Activated T-helper 1 cell treated with anti-CD3 and anti-CD28 coated beads, Interleukin-12 subunit alpha, Interleukin-12 subunit beta, Interleukin-2, Interleukin-4 antibody, amounts not matched to agents 30 ng/mL and 10 ng/mL and 1 ng/mL, durations not matched to agents 14 hours and 24 hours and 36 hours (primary cell): ENCODE measurements around the gene MPRIP. TPM values are rescaled to one million over a fixed set of nuclear protein-coding genes. Genes with fewer than 3 reads are reported as not detected.
"Not testable (repeated sequence)": the region's sequence is repeated elsewhere in the genome, so short reads cannot be mapped to it uniquely, and the experiment has no call there.

ENCODE experiments used
- DNase-seq: peaks from one replicate; pipeline ENCODE4 v3.0.0; 2021; ENCODE audit warnings: low spot score
- H3K27ac Mint-ChIP-seq: one replicate; pipeline ENCODE4 v1.8.0; 2021; ENCODE audit warnings: mild to moderate bottlenecking, mixed read lengths
- H3K27me3 Mint-ChIP-seq: one replicate; pipeline ENCODE4 v1.8.0; 2022; ENCODE audit warnings: mild to moderate bottlenecking, moderate library complexity, mixed read lengths; ENCODE audit not compliant: insufficient read depth
- H3K36me3 Mint-ChIP-seq: one replicate; pipeline ENCODE4 v1.8.0; 2021; ENCODE audit warnings: low read depth, mixed read lengths
- H3K4me1 Mint-ChIP-seq: one replicate; pipeline ENCODE4 v1.8.0; 2021; ENCODE audit warnings: low read depth, mixed read lengths
- H3K4me3 Mint-ChIP-seq: one replicate; pipeline ENCODE4 v1.8.0; 2021; ENCODE audit warnings: mild to moderate bottlenecking, moderate library complexity, mixed read lengths
- H3K9me3 Mint-ChIP-seq: one replicate; pipeline ENCODE4 v1.8.0; 2021; ENCODE audit warnings: mixed read lengths
- intact Hi-C: fragments of 100-400 bp; cut with micrococcal nuclease; formaldehyde crosslinking; loops from one replicate; pipeline ENCODE4 v1.15.1; 2024
- total RNA-seq: library from RNA; stranded (reverse); gene quantifications from 2 replicates; pipeline ENCODE4 v1.2.3, GENCODE V29; 2022

Gene MPRIP
- total RNA-seq, 1 donor from 2014 or later: 175 TPM

DNA sequence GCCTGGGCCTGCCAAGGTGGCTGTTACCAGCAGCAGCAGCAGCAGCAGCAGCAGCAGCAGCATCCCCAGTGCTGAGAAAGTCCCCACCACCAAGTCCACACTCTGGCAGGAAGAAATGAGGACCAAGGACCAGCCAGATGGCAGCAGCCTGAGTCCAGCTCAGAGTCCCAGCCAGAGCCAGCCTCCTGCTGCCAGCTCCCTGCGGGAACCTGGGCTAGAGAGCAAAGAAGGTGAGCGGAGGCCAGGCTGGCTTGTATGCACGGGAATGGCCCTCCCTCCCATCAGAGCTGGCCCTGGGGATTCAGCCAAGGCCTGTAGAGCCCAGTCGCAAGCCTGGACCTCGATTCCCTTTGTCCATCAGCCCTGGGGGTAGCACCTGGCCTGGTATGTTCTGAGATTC lies 94.0 kb downstream of the MPRIP start:
- H3K4me1 Mint-ChIP-seq, H3K27me3 Mint-ChIP-seq, H3K4me3 Mint-ChIP-seq, H3K27ac Mint-ChIP-seq, H3K9me3 Mint-ChIP-seq, intact Hi-C loops, DNase-seq: not testable (repeated sequence)
- peaks cover 11% of the 10 kb centered on the region for H3K36me3 Mint-ChIP-seq

DNA sequence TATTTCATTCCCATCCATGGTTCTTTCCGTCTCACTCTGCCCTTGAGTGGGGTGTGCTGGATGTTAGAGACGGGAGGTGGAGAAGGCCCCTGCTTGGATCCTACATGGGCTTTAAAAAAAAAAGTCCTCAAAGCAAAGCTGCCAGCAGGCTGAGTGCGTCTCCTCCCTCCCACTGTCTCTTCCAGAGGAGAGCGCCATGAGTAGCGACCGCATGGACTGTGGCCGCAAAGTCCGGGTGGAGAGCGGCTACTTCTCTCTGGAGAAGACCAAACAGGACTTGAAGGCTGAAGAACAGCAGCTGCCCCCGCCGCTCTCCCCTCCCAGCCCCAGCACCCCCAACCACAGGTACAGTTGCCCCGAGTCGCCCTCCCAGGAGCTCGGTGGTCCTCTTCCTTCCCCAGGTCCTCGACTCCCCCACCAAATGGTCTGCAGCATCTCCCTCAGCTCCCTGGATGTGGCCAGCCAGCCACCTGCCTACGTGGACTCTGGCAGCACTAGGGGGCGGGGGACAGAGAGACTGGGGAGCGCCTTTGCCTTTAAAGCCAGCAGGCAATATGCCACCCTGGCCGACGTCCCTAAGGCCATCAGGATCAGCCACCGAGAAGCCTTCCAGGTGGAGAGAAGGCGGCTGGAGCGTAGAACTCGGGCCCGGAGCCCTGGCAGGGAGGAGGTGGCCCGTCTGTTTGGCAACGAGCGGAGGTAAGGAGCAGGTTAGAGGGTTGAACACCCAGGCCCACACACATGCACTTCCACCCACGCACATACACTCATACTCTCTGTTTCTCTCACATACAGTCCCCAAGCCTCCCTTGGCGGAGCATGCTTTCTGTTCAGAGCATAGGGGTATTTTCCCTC lies 95.7 kb downstream of the MPRIP start:
- H3K4me1 Mint-ChIP-seq: peaks cover 4% of the 10 kb centered on the region
- H3K4me3 Mint-ChIP-seq: no peak overlapping the region
- H3K27ac Mint-ChIP-seq: no peak overlapping the region
- no peaks in the 10 kb centered on the region for H3K27me3 Mint-ChIP-seq
- intact Hi-C loops: no loop called here
- peaks cover 15% of the 10 kb centered on the region for H3K36me3 Mint-ChIP-seq
- DNase-seq: no peak
- H3K9me3 Mint-ChIP-seq: no peaks in the 10 kb centered on the region

DNA sequence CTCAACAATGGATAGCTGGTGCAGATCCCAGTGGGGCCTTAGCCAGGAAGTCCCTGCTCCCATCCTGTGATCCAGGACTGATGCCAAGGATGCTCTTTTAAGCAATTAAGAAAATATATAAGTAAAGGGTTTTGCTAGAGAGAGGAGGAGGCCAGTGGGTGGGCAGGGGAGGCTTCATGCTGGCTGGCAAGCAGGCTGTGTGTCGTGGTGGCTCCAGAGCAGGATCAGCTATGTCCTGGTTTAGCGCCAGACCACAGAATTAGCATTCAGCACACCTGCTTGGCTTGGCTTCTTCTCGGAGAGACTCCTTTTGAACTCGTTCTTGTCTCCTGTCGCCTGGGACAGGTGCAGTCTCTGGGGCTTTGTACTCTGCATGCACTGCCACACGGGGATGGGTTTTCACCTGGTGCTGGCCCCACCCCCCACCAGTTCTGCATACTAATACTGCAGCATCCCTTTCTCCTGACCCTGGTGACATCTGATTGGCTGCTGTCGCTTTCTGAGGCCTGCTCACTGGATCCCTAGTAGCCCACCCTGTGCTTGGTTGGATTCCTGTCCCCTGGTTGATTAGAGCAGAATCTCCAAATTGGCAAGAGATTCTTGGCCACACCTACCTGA lies 97.8 kb downstream of the MPRIP start:
- Mint-ChIP-seq H3K36me3 (peaks cover 12% of the 10 kb centered on the region), H3K27ac (no peak overlapping the region), H3K4me1 (peaks cover 4% of the 10 kb centered on the region), H3K9me3 (no peaks in the 10 kb centered on the region), H3K27me3 (no peaks in the 10 kb centered on the region), H3K4me3 (no peak overlapping the region)
- no peak for DNase-seq
- intact Hi-C loops: no loop called here

GRCh38 chr17:17140590-17140980 lies 98.3 kb downstream of the MPRIP start:
- DNase-seq: no peak
- no peak overlapping the region for H3K4me3 Mint-ChIP-seq
- H3K9me3 Mint-ChIP-seq: no peaks in the 10 kb centered on the region
- H3K4me1 Mint-ChIP-seq: peaks cover 4% of the 10 kb centered on the region
- H3K27me3 Mint-ChIP-seq: no peaks in the 10 kb centered on the region
- peaks cover 12% of the 10 kb centered on the region for H3K36me3 Mint-ChIP-seq
- H3K27ac Mint-ChIP-seq: no peak overlapping the region
- intact Hi-C loops: no loop called here

DNA sequence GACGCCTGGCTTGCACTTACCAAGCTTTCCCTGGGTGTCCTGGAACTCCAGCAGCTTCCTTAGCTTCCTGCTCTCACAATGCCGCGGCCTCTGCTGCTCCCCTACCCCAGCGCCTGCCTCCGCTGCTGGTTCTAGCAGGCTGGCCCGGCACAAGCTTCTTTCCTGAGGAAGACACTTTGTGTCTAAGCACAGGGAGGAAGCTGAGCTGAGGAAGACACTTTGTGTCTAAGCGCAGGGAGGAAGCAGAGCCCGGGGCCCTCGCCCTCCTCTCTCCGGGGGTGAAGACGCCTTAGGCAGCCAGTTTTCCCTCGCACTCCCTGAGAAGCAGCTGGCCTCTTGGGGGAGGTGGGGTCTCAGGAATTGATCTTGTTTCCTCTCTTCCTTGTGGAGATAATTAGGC lies 99.0 kb downstream of the MPRIP start:
- no peaks in the 10 kb centered on the region for H3K9me3 Mint-ChIP-seq
- intact Hi-C loops: no loop called here
- peaks cover 16% of the 10 kb centered on the region for H3K36me3 Mint-ChIP-seq
- no peak for DNase-seq
- H3K4me1 Mint-ChIP-seq: peaks cover 4% of the 10 kb centered on the region
- H3K27ac Mint-ChIP-seq: no peak overlapping the region
- no peaks in the 10 kb centered on the region for H3K27me3 Mint-ChIP-seq
- H3K4me3 Mint-ChIP-seq: no peak overlapping the region

DNA sequence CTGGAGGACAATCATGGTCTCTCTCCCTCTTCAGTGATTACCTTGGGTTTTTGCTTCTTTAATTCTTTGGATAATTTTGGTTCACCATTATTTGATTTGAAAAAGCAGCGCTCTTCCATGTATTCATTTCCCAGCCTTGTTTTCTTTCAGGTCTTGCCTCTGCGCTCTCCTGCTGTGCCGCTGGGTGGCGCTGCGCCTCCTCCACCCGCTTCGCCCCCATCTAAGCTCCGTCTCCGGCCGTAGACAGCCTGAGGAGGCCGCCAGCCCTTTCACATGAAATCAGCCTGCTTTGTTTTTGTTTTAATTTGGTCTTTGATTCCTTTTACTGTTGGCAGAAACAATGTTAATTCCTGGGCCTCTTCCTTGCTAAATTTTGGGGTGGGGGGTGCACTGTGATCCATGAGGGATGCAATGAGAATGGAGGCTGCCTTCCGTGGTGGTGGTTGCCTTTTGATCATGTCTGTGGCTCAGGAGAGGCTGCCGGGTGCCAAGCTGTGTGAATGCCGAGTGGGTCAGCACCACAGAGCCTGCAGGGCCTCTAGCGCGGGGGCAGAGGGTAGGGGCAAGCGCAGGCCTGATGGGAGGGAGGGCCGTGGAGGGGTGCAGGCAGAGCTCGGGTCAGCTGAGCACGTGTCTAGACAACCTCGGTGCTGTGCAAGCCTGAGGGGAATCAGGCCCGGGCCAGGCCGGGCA lies 99.7 kb downstream of the MPRIP start:
- Mint-ChIP-seq H3K4me3 (no peak overlapping the region), H3K27ac (peak overlapping the region; percentile 56), H3K36me3 (peaks cover 20% of the 10 kb centered on the region), H3K9me3 (no peaks in the 10 kb centered on the region), H3K27me3 (no peaks in the 10 kb centered on the region), H3K4me1 (peaks cover under 1% of the 10 kb centered on the region)
- intact Hi-C loops: loop anchor here (2.0 kb wide), 2 partner anchors 63 to 95 kb away; partner anchors contain the start of gene FLCN
- DNase-seq: peak; percentile 30

DNA sequence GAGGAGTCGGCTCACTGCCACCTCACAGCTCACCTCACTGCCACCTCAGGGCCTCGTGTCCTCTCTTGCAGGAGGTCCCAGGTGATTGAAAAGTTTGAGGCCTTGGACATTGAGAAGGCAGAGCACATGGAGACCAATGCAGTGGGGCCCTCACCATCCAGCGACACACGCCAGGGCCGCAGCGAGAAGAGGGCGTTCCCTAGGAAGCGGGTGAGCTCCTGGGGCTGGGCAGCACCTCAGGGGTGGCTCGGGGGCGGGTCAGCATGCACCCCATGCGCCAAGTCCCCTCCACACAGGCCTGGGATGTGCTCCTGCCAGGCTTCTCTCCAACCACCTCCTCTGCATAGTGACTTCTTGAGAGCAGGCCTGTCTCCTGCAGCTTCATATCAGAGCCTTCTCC lies 100.3 kb downstream of the MPRIP start:
- intact Hi-C loops: loop anchor here (2.0 kb wide), 2 partner anchors 62 to 94 kb away; partner anchors contain the start of gene FLCN
- no peak for DNase-seq
- Mint-ChIP-seq H3K36me3 (peaks cover 22% of the 10 kb centered on the region), H3K4me3 (no peak overlapping the region), H3K27me3 (no peaks in the 10 kb centered on the region), H3K9me3 (no peaks in the 10 kb centered on the region), H3K27ac (no peak overlapping the region), H3K4me1 (no peaks in the 10 kb centered on the region)

DNA sequence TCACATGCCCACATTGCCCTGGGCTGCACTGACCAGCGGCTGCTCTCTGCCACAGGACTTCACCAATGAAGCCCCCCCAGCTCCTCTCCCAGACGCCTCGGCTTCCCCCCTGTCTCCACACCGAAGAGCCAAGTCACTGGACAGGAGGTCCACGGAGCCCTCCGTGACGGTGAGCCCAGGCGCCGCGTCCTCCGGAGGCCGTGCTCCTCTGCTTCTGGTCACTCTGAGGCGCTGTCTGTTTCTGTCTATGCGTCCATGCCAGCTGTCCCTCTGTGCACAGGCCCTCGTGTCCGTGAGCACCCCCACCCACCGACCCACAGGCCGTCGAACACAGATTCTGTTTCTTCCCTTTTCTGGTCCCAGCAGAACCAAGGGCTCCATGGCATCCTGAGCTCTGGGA lies 101.2 kb downstream of the MPRIP start:
- no peak overlapping the region for H3K27ac Mint-ChIP-seq
- no peak overlapping the region for H3K4me3 Mint-ChIP-seq
- H3K4me1 Mint-ChIP-seq: no peaks in the 10 kb centered on the region
- DNase-seq: no peak
- intact Hi-C loops: loop anchor here (2.0 kb wide), 2 partner anchors 61 to 93 kb away; partner anchors contain the start of gene FLCN
- no peaks in the 10 kb centered on the region for H3K9me3 Mint-ChIP-seq
- H3K36me3 Mint-ChIP-seq: peaks cover 25% of the 10 kb centered on the region
- no peaks in the 10 kb centered on the region for H3K27me3 Mint-ChIP-seq

GRCh38 chr17:17144061-17144460 lies 101.8 kb downstream of the MPRIP start:
- H3K36me3 Mint-ChIP-seq: peaks cover 21% of the 10 kb centered on the region

DNA sequence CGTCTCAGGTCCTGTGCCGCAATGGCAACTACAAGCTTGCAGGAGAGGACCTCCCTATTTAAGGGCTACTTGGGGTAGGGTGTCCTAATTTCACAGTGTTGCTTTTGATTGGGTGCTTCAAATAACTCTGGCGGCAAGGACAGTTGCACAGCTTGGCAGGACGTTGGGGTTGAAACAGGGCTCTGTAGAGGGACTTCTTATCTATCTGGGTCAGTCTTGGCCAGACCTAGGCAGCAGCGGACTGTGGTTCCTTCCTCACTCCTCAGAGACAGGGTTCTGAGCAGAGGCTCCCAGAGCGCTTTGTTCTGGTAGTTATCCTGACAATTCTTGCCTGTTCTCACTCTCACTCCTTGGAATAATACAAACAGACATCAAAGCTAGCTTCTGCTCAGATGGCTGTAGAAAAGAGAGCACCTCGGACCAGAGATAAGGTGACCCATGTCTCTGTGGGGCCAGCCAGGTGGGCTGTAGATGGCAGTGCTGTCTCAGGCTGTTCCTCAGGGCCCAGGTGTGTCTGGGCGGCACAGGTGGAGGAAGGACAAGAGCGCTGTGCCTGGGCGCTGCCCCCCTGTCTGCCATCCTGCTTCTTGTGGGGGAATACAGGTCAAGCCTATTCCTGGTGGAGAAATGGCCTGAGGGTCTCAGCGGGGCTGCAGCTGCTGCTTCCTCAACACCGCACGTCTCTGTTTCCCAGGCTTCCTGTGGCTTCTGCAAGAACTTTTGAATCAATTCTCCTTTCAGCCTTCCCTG lies 102.8 kb downstream of the MPRIP start:
- Mint-ChIP-seq H3K4me3 (no peak overlapping the region), H3K36me3 (peaks cover 25% of the 10 kb centered on the region), H3K27me3 (no peaks in the 10 kb centered on the region), H3K27ac (no peak overlapping the region), H3K4me1 (peaks cover 5% of the 10 kb centered on the region), H3K9me3 (no peaks in the 10 kb centered on the region)
- intact Hi-C loops: no loop called here
- DNase-seq: no peak

More at GRCh38 chr17:17144061-17144460, 101.8 kb downstream of the MPRIP start:
- intact Hi-C loops: no loop called here
- no peaks in the 10 kb centered on the region for H3K9me3 Mint-ChIP-seq
- H3K27me3 Mint-ChIP-seq: no peaks in the 10 kb centered on the region
- no peak overlapping the region for H3K4me3 Mint-ChIP-seq
- H3K27ac Mint-ChIP-seq: no peak overlapping the region
- H3K4me1 Mint-ChIP-seq: no peaks in the 10 kb centered on the region
- DNase-seq: no peak

DNA sequence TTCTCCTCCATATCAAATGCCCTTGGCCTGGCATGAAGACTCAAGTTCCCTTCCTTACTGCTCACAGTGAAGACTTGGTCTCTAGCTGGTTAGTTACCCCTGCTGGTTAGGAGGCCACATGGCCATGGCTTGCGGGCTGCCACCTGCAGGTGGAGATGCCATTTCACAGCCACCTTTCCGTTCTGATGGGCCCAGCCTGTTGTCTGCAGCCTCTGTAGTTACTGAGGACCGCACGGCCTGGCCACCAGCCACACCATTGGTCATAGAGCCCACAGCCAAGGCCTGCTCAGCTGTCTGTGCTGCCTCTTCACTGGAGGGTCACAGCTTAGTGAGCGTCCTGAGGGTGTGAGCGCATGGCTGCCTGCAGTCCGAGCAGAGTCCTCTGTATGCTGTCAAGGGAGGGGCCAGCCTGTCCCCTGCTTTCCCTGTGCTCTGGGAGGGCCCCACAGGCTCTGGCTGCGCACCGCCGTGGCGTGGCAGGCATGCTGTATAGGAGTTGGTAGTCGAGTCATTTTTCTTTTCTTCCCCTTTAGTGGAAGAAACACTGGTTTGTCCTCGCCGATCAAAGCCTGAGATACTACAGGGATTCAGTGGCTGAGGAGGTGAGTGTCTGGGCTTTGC lies 104.6 kb downstream of the MPRIP start:
- Mint-ChIP-seq H3K9me3 (no peaks in the 10 kb centered on the region), H3K27ac (no peak overlapping the region), H3K36me3 (peaks cover 29% of the 10 kb centered on the region), H3K27me3 (no peaks in the 10 kb centered on the region), H3K4me3 (no peak overlapping the region), H3K4me1 (peaks cover 23% of the 10 kb centered on the region)
- intact Hi-C loops: loop anchor here (2.0 kb wide), 1 partner anchor 146 kb away; no protein-coding TSS in a partner anchor
- DNase-seq: no peak

GRCh38 chr17:17147821-17148220 lies 105.6 kb downstream of the MPRIP start:
- intact Hi-C loops: loop anchor here (2.0 kb wide), 1 partner anchor 147 kb away; no protein-coding TSS in a partner anchor
- Mint-ChIP-seq H3K36me3 (peaks cover 32% of the 10 kb centered on the region), H3K4me3 (no peak overlapping the region), H3K4me1 (peaks cover 29% of the 10 kb centered on the region), H3K9me3 (no peaks in the 10 kb centered on the region), H3K27me3 (no peaks in the 10 kb centered on the region), H3K27ac (no peak overlapping the region)
- DNase-seq: no peak
